Liver (tissue), 9 donors: ENCODE measurements around the gene FGF12. TPM values are rescaled to one million over a fixed set of nuclear protein-coding genes. Genes with fewer than 3 reads are reported as not detected.

Source experiments
- DNase-seq: peaks from one replicate; pipeline ENCODE4 v3.0.0-alpha.2; 2017; ENCODE audit warnings: low spot score
- H3K27ac ChIP-seq, 2 donors: one replicate each; pipeline ENCODE4 v1.7.0; 2013; ENCODE audit warnings: inconsistent platforms in 2 of 2, low read length in 2 of 2, control low read depth in 1 of 2, low read depth in 1 of 2, mild to moderate bottlenecking in 1 of 2
- H3K27me3 ChIP-seq, 4 donors: one replicate each; pipeline versions ENCODE4 v1.6.1 to v1.7.0; 2013; ENCODE audit warnings: low read length in 3 of 4, inconsistent platforms in 1 of 4, mild to moderate bottlenecking in 1 of 4, moderate library complexity in 1 of 4; ENCODE audit not compliant: control insufficient read depth in 4 of 4, insufficient read depth in 4 of 4
- H3K36me3 ChIP-seq, 4 donors: one replicate each; pipeline versions ENCODE4 v1.6.1 to v1.7.0; 2013; ENCODE audit warnings: low read length in 3 of 4, mild to moderate bottlenecking in 3 of 4, low read depth in 1 of 4, moderate library complexity in 1 of 4; ENCODE audit not compliant: control insufficient read depth in 4 of 4, insufficient read depth in 3 of 4
- H3K4me1 ChIP-seq, 4 donors: one replicate each; pipeline versions ENCODE4 v1.6.1 to v1.7.0; 2013; ENCODE audit warnings: low read length in 3 of 4, mild to moderate bottlenecking in 3 of 4, moderate library complexity in 1 of 4; ENCODE audit not compliant: control insufficient read depth in 4 of 4, insufficient read depth in 4 of 4
- H3K4me3 ChIP-seq, 3 donors: one replicate each; pipeline versions ENCODE4 v1.6.1 to v1.7.0; 2013; ENCODE audit warnings: low read length in 3 of 3, control low read depth in 1 of 3, low read depth in 1 of 3, mild to moderate bottlenecking in 1 of 3
- H3K9ac ChIP-seq, 2 donors: one replicate each; pipeline ENCODE4 v1.7.0; 2013; ENCODE audit warnings: low read length in 2 of 2, mild to moderate bottlenecking in 2 of 2, moderate library complexity in 2 of 2, control low read depth in 1 of 2, low read depth in 1 of 2
- H3K9me3 ChIP-seq, 4 donors: one replicate each; pipeline versions ENCODE4 v1.6.1 to v1.7.0; 2013; ENCODE audit warnings: low read length in 3 of 4; ENCODE audit not compliant: control insufficient read depth in 4 of 4
- EGR1 ChIP-seq, 2 donors: IDR thresholded peaks; 2 replicates each; pipeline ENCODE4 v1.6.1; 2016 to 2018; ENCODE audit warnings: antibody characterized with exemption in 2 of 2, low read depth in 2 of 2
- FOXA1 ChIP-seq: IDR thresholded peaks from 2 replicates; pipeline ENCODE4 v1.6.1; 2016; ENCODE audit warnings: antibody characterized with exemption
- FOXA2 ChIP-seq: IDR thresholded peaks from 2 replicates; pipeline ENCODE4 v1.6.1; 2016; ENCODE audit warnings: antibody characterized with exemption
- GABPA ChIP-seq, 2 donors: IDR thresholded peaks in 1 of 2; conservative IDR thresholded peaks in 1 of 2; 2 replicates each; pipeline ENCODE4 v1.6.1; 2016; ENCODE audit warnings: antibody characterized with exemption in 2 of 2, mild to moderate bottlenecking in 1 of 2, moderate library complexity in 1 of 2
- HNF4G ChIP-seq: IDR thresholded peaks from 2 replicates; pipeline ENCODE4 v1.6.1; 2016; ENCODE audit warnings: antibody characterized with exemption
- JUND ChIP-seq, 2 donors: IDR thresholded peaks; 2 replicates each; pipeline ENCODE4 v1.6.1; 2016; ENCODE audit warnings: antibody characterized with exemption in 2 of 2
- RAD21 ChIP-seq, 2 donors: IDR thresholded peaks; 2 replicates each; pipeline ENCODE4 v1.6.1; 2016; ENCODE audit warnings: antibody characterized with exemption in 2 of 2, mild to moderate bottlenecking in 2 of 2
- RXRA ChIP-seq, 2 donors: IDR thresholded peaks; 2 replicates each; pipeline ENCODE4 v1.6.1; 2017 to 2018; ENCODE audit warnings: antibody characterized with exemption in 2 of 2, mild to moderate bottlenecking in 1 of 2
- SP1 ChIP-seq: IDR thresholded peaks from 2 replicates; pipeline ENCODE4 v1.6.1; 2018; ENCODE audit warnings: antibody characterized with exemption, mild to moderate bottlenecking
- TAF1 ChIP-seq: conservative IDR thresholded peaks from 2 replicates; pipeline ENCODE4 v1.6.1; 2016; ENCODE audit warnings: antibody characterized with exemption, mild to moderate bottlenecking
- YY1 ChIP-seq: IDR thresholded peaks from 2 replicates; pipeline ENCODE4 v1.6.1; 2016; ENCODE audit warnings: antibody characterized with exemption, mild to moderate bottlenecking
- WGBS: extraction: QIAGEN DNeasy Blood & Tissue Kit; methylation state at CpG from one replicate; pipeline ENCODE4 v1.1.7; 2013; 5-methylcytosine and 5-hydroxymethylcytosine counted together
- polyA plus RNA-seq, 2 donors: library from polyadenylated mRNA; stranded (reverse) in 1 of 2; unstranded in 1 of 2; fragments of 200-250 nt in 1 of 2; fragments of >200 nt in 1 of 2; fragmentation: Nextera tagmentation in 1 of 2; extraction: Ambion mirVana in 1 of 2; gene quantifications; one replicate each; pipeline versions ENCODE4 v1.2.1 to v1.2.3, GENCODE V29; 2013 to 2015
- total RNA-seq, 2 donors: library from RNA; depleted of rRNA; stranded (reverse); fragments of >200 nt; gene quantifications; one replicate each; pipeline ENCODE4 v1.2.3, GENCODE V29; 2014
- TF ChIP-seq, protein P1 (sequence below): IDR thresholded peaks from 2 replicates; pipeline ENCODE4 v1.6.1; 2016; ENCODE audit warnings: antibody characterized with exemption
- TF ChIP-seq, protein P2 (sequence below): fragments of 150-350 bp; IDR thresholded peaks from 2 replicates; pipeline ENCODE4 v1.5.1; 2017; ENCODE audit warnings: improper control_type of control experiment, low read depth, low read length; ENCODE audit not compliant: missing input control
- TF ChIP-seq, protein P3 (sequence below): IDR thresholded peaks from 2 replicates; pipeline ENCODE4 v1.6.1; 2016; ENCODE audit warnings: antibody characterized with exemption, mild to moderate bottlenecking
- TF ChIP-seq, protein P4 (sequence below): IDR thresholded peaks from 2 replicates; pipeline ENCODE4 v1.6.1; 2016; ENCODE audit warnings: antibody characterized with exemption
- donor health status: healthy.
- donor health status: healthy.
- donor health status: healthy.
- donor health status: healthy.
- donor health status: healthy.

The FGF12 gene
- total and polyA plus RNA-seq, 4 donors, result 0.11 to 0.59 (median 0.19) TPM

DNA sequence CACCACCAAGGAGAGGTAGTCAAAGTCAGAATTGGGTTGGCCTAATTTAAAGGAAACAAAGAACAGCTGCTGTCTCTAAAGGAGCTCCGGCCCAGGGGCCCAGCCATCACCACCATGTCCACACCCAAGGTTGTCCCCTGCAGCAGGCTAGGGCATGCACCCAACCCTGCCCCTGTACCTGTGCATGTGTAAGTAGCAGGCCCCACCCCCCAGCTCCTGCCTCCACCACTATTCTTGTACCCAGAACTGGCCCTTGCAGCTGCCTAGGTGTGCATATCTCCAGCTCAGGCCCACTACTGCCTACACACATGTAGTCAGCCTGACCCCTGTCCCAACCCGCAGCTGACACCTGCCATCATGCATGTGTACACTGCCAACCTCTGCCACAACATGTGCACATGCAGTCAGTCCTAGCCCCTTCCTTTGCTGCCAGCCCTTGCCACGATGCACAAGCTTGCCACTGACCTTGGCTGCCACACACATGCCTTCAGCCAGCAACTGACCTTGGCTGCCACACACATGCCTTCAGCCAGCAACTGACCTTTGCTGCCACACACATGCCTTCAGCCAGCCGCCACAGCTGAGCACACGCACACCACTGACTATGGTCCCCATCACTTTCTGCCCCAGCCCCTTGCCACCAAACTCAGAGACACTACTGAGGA is 39.7 kb downstream of the FGF12 start:
- TF ChIP-seq SP1 (no peak), TAF1 (no peak), HNF4G (no peak), FOXA1 (no peak), FOXA2 (no peak)
- TF ChIP-seq, protein P1, sequence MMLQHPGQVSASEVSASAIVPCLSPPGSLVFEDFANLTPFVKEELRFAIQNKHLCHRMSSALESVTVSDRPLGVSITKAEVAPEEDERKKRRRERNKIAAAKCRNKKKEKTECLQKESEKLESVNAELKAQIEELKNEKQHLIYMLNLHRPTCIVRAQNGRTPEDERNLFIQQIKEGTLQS, result no peak
- TF ChIP-seq, protein P2, sequence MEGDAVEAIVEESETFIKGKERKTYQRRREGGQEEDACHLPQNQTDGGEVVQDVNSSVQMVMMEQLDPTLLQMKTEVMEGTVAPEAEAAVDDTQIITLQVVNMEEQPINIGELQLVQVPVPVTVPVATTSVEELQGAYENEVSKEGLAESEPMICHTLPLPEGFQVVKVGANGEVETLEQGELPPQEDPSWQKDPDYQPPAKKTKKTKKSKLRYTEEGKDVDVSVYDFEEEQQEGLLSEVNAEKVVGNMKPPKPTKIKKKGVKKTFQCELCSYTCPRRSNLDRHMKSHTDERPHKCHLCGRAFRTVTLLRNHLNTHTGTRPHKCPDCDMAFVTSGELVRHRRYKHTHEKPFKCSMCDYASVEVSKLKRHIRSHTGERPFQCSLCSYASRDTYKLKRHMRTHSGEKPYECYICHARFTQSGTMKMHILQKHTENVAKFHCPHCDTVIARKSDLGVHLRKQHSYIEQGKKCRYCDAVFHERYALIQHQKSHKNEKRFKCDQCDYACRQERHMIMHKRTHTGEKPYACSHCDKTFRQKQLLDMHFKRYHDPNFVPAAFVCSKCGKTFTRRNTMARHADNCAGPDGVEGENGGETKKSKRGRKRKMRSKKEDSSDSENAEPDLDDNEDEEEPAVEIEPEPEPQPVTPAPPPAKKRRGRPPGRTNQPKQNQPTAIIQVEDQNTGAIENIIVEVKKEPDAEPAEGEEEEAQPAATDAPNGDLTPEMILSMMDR, result no peak
- TF ChIP-seq, protein P3, sequence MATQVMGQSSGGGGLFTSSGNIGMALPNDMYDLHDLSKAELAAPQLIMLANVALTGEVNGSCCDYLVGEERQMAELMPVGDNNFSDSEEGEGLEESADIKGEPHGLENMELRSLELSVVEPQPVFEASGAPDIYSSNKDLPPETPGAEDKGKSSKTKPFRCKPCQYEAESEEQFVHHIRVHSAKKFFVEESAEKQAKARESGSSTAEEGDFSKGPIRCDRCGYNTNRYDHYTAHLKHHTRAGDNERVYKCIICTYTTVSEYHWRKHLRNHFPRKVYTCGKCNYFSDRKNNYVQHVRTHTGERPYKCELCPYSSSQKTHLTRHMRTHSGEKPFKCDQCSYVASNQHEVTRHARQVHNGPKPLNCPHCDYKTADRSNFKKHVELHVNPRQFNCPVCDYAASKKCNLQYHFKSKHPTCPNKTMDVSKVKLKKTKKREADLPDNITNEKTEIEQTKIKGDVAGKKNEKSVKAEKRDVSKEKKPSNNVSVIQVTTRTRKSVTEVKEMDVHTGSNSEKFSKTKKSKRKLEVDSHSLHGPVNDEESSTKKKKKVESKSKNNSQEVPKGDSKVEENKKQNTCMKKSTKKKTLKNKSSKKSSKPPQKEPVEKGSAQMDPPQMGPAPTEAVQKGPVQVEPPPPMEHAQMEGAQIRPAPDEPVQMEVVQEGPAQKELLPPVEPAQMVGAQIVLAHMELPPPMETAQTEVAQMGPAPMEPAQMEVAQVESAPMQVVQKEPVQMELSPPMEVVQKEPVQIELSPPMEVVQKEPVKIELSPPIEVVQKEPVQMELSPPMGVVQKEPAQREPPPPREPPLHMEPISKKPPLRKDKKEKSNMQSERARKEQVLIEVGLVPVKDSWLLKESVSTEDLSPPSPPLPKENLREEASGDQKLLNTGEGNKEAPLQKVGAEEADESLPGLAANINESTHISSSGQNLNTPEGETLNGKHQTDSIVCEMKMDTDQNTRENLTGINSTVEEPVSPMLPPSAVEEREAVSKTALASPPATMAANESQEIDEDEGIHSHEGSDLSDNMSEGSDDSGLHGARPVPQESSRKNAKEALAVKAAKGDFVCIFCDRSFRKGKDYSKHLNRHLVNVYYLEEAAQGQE, result no peak
- TF ChIP-seq, protein P4, sequence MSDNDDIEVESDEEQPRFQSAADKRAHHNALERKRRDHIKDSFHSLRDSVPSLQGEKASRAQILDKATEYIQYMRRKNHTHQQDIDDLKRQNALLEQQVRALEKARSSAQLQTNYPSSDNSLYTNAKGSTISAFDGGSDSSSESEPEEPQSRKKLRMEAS, result no peak
- 66% methylated on average over 5 of the region's 5 CpGs for WGBS

DNA sequence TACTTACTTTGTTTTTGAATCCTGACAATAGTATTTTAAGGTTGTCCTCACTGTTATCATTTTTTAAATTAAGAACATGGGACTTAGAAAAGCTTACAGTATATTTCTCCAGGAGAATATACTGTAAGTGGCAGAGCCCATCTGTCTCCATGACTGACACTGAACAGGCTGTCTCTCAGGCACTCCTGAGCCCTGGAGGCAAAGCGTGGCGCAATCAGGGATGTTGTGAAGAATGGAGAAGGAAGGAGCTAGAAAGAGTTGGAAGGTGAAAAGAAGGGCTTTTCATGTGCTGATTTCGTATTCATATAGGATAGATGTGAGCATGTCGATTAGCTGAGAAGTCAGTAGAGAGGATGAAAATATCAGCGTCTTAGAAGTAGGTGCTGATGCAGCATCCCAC is 41.5 kb downstream of the FGF12 start:
- TF ChIP-seq RAD21 (IDR thresholded peaks at IDR 0.05), result no peak
- TF ChIP-seq, protein P3, result no peak
- TF ChIP-seq, protein P2, result no peak
- TF ChIP-seq, protein P1, result no peak
- TF ChIP-seq GABPA (IDR thresholded peaks at IDR 0.05 in 1 of 2, conservative IDR thresholded peaks at IDR 0.05 in 1 of 2), result no peak
- TF ChIP-seq SP1, result no peak
- no peak for TF ChIP-seq EGR1 (IDR thresholded peaks at IDR 0.05; ENCODE audit: low read depth in 2 of 2)
- TF ChIP-seq, protein P4, result no peak
- no peak for TF ChIP-seq YY1
- TF ChIP-seq JUND (IDR thresholded peaks at IDR 0.05), result no peak
- no peak for TF ChIP-seq RXRA (IDR thresholded peaks at IDR 0.05)
- TF ChIP-seq HNF4G, result no peak
- no peak for TF ChIP-seq FOXA1
- Histone ChIP-seq H3K4me3 (no peak overlapping the region), H3K27me3 (no peaks in the 10 kb centered on the region), H3K9ac (no peak overlapping the region), H3K9me3 (peaks cover 0 to 7% (median 0%) of the 10 kb centered on the region in 4 donors), H3K36me3 (no peaks in the 10 kb centered on the region), H3K4me1 (no peaks in the 10 kb centered on the region), H3K27ac (no peak overlapping the region)
- 88% methylated on average over 5 of the region's 5 CpGs for WGBS
- no peak for DNase-seq

More for the DNA sequence above, 39.7 kb downstream of the FGF12 start:
- no peak for DNase-seq
- no peak overlapping the region for H3K9ac ChIP-seq
- H3K27ac ChIP-seq, result no peak overlapping the region
- no peaks in the 10 kb centered on the region for H3K4me1 ChIP-seq
- no peaks in the 10 kb centered on the region for H3K27me3 ChIP-seq
- no peaks in the 10 kb centered on the region for H3K36me3 ChIP-seq
- H3K4me3 ChIP-seq, result no peak overlapping the region
- H3K9me3 ChIP-seq, result peaks cover 0 to 8% (median 0%) of the 10 kb centered on the region in 4 donors
